GM19467 (cell line): ENCODE data around the gene USP20.

Experiments used
- ATAC-seq: cut with Tn5 transposase; IDR thresholded peaks from one replicate; pipeline ENCODE4 v1.9.1; 2021; ENCODE audit warnings: mild to moderate bottlenecking, moderate library complexity; ENCODE audit not compliant: unreplicated experiment

Gene USP20

GRCh38 chr9:129873563-129874190, 38.4 kb downstream of the USP20 start:
- ATAC-seq: no peak

DNA sequence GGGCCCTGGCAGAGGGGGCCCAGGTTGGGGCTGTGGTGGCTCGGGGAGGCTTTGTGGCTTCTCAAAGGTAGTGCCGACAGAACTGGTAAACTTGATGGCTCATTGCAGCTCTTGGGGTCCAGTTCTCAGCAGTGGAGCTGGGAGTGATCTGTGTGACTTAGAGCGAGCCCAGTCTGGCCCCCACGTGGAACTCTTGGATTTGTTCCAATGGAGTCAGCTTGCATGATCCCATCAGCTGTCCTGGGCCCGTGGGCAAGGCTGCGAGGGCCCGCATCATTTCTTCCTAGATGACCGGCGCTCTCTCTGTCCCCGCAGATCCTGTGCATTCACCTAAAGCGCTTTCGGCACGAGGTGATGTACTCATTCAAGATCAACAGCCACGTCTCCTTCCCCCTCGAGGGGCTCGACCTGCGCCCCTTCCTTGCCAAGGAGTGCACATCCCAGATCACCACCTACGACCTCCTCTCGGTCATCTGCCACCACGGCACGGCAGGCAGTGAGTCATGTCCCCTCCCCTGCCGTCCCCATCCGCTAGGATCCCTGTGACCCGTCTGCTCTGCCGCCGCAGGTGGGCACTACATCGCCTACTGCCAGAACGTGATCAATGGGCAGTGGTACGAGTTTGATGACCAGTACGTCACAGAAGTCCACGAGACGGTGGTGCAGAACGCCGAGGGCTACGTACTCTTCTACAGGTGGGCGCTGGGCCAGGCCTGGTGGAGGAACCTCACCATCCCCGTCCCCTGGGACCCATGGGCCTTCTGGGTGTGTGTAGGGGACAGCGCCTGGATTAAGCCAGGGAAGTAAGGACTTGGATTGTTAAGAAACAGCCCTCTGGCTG, 39.2 kb downstream of the USP20 start:
- ATAC-seq: no peak

GRCh38 chr9:129875181-129875611, 39.9 kb downstream of the USP20 start:
- ATAC-seq: no peak

DNA sequence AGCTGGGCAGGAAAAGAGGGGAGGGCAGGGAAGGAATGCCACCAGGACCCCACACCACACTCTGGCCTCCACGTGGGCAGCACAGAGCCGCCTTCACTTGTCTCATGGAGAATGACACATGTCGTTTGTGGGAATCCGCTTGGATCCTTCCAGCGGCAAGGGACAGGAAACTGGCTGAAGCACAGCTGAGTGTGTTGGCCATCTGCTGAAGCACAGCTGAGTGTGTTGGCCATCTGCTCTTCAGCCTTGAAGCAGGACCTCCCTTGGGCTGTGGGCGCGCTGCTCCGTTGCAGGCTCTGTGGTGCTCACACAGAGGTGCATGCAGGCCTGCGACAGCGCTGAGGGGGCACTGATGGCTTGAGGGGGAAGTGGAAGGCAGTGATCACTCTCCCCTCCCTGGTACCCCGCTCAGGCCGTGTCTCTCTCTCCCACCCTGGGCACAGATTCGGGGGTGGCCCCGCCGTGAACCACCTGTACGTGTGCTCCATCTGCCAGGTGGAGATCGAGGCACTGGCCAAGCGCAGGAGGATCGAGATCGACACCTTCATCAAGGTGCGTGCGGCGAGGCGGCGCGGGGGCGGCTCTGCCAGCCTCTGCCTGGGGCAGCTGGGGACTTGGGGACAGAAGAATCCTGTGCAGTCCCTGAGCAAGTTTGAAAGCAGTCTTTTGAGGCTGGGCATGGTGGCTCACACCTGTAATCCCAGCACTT, 40.6 kb downstream of the USP20 start:
- no peak for ATAC-seq

DNA sequence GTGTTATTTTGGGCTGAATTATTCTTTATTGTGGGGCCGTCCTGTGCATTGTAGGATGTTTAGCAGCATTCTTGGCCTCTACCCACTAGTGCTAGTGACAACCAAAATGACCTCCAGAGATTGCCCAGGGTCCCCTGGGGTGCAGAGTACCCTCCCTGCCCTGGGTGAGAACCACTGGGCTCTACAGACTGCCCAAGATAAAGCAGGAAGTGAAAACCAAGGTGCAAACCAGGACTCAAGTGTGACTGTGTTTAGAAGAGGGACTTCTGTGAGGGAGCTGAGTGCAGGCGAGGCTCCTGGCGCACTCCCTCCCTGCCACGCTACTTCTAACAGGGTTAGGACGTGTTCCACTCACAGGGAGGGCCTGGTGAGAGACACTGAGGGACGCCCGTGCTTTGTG, 41.6 kb downstream of the USP20 start:
- ATAC-seq: no peak

GRCh38 chr9:129878291-129878690, 43.0 kb downstream of the USP20 start:
- no peak for ATAC-seq

GRCh38 chr9:129879103-129879699, 43.9 kb downstream of the USP20 start:
- no peak for ATAC-seq

GRCh38 chr9:129879991-129880653, 44.9 kb downstream of the USP20 start:
- ATAC-seq: no peak

GRCh38 chr9:129880654-129881546, 45.6 kb downstream of the USP20 start:
- ATAC-seq: no peak

- ATAC-seq: no peak
These were observed 46.5 kb downstream of the USP20 start for GRCh38 chr9:129881547-129882324.

- ATAC-seq: peak; percentile 40
These were observed 49.2 kb downstream of the USP20 start for GRCh38 chr9:129884220-129885017.

- no peak for ATAC-seq
These were observed 49.9 kb downstream of the USP20 start for GRCh38 chr9:129885018-129885669.

DNA sequence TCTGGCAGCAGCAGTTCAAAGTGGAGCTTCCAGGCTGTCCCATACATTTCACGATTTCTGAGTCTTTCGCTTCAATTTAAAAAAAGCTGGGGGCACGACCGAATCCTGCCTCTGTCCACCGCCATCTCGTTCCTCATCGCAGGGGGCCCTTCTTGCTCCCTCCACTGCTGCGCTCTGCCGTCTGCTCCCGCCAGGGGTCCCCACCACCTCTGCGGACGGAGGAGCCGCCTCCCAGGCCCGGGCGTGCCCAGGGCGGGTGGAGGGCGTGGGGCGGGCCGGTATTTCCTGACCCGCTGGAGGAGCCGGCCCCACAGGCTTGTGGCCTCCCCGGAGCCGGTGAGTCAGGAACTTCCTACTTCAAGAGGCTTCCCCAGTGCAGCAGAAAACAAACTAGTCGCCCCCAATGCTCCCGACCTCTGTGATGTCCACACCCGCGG, 50.4 kb downstream of the USP20 start:
- no peak for ATAC-seq

DNA sequence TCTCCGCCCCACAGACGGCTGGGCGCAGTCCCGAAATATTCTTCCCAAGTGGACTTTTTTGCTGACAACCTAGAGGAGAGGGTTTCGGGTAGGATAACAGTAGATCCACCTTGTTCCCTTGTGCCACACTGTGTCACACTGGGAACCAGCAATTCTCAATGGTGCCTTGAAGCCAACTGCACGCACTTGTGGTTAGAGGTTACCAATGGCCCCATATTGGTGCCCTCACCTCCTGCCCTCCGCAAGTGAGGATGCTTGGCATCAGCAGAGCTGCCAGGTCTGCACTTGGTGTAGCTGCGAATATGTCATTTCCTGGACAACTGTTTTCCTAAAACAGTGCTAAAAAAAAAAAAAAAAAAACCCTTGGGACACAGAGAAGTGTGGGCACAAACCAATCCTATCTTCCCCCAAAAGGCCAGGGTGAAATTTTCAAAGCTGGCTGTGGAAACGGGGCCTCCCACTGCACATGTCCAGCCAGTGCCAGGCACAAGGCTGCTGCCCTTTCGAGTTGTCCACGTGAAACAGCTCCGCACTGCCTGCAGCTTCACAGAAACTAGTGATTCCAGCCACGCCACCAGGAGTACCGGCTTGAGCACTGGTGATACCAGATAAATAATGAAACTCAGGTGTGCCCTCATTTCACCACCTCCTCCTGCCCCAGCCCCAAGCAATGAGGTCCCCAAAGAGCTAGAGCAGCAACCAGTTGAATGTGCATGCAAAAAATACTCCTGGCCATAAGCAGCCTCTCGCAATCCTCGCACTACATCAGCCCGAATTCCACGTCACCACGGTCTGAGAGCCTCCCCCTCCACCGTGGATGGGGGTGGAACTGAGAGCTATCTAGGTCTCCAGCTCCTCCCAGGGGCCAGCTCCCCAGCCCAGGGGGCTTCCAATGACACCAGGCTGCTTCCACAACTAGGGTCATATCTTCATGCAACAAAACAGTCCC, 51.2 kb downstream of the USP20 start:
- no peak for ATAC-seq

- ATAC-seq: no peak
These were observed 52.4 kb downstream of the USP20 start for GRCh38 chr9:129887334-129888292.
